Measurements from ENCODE around the gene YBEY. TPM values are rescaled to one million over a fixed set of nuclear protein-coding genes. Genes with fewer than 3 reads are reported as not detected.

Gene YBEY
- total RNA-seq, 1 experiment from 2014 or later, result 18.8 TPM

DNA sequence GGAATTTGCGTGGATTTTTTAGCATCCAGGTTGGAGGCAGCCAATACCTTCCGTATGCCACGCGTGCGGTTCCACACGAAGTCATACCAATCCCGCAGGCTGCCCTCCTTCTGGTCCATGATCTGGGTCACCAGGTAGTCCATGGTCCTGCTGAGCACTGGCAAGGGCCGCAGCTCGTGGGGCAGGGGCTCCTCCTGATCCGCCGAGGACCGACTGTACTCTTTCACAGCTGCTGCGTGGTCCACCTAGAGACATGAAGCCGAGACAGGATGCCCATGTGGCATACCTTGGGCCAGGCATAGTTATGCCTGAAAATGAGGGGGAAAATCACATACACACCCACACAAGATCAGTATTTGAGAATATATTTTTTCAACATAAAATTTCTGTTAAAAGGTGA lies 12.8 kb upstream of the YBEY start:
- no peak overlapping the region for H3K27ac ChIP-seq (ENCODE audit: low read depth, low read length, poor library complexity, severe bottlenecking)
- ChIA-PET POLR2A (ENCODE audit: low non-redundant PET) (no interaction called here), CTCF (interaction anchor here (0.6 kb wide), 1 partner anchor 151 kb away, joined by 3 read pairs; no protein-coding TSS in a partner anchor)
- H3K27me3 ChIP-seq (replicated peaks; ENCODE audit: insufficient read depth, low read depth, low read length, poor library complexity), result no peaks in the 10 kb centered on the region
- H3K36me3 ChIP-seq (ENCODE audit: insufficient read depth, low read length, poor library complexity, severe bottlenecking), result peaks cover 89% of the 10 kb centered on the region
- TF ChIP-seq EZH2 (IDR thresholded peaks at IDR 0.05; ENCODE audit: borderline replicate concordance, low read depth, low read length, poor library complexity, severe bottlenecking), result no peak
- TF ChIP-seq, protein P1, sequence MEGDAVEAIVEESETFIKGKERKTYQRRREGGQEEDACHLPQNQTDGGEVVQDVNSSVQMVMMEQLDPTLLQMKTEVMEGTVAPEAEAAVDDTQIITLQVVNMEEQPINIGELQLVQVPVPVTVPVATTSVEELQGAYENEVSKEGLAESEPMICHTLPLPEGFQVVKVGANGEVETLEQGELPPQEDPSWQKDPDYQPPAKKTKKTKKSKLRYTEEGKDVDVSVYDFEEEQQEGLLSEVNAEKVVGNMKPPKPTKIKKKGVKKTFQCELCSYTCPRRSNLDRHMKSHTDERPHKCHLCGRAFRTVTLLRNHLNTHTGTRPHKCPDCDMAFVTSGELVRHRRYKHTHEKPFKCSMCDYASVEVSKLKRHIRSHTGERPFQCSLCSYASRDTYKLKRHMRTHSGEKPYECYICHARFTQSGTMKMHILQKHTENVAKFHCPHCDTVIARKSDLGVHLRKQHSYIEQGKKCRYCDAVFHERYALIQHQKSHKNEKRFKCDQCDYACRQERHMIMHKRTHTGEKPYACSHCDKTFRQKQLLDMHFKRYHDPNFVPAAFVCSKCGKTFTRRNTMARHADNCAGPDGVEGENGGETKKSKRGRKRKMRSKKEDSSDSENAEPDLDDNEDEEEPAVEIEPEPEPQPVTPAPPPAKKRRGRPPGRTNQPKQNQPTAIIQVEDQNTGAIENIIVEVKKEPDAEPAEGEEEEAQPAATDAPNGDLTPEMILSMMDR (conservative IDR thresholded peaks at IDR 0.05; ENCODE audit: low read depth, low read length), result no peak
- H3K4me1 ChIP-seq (ENCODE audit: insufficient read depth, low read length, poor library complexity, severe bottlenecking), result no peaks in the 10 kb centered on the region
- no peaks in the 10 kb centered on the region for H3K9me3 ChIP-seq (ENCODE audit: low read depth, low read length, poor library complexity, severe bottlenecking)
- no peak for DNase-seq (ENCODE audit: low spot score)
- BruUV-seq (replicated peaks), result no TSS peak
- no peak overlapping the region for H3K4me3 ChIP-seq (ENCODE audit: low read depth, low read length, poor library complexity, severe bottlenecking)
- intact Hi-C loops (cut with micrococcal nuclease; ENCODE audit: unreplicated experiment), result no loop called here

DNA sequence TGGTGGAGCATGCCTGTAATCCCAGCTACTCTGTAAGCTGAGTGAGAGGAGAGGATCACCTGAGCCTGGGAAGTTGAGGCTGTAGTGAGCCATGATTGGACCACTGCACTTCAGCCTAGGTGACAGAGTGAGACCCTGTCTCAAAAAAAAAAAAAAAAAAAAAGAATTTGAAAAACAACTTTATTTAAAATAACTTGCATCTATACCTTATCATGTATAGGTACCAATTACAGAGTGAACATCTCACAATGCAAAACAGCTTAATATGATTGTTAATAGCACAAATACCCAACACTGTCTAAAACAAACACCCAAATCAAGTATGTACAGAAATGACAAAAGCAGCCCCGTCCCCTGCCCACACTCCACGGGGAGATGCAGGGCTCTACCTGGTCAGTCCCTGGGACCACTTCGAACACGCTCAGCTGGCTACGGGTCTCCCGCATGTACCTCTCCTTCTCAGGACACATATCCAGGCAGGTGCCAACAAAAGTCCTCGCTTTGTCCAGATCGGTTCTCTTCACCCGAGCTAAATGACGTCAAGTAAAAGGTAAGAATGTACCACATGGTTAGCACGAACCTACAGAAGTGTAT lies 11.2 kb upstream of the YBEY start:
- CTCF ChIA-PET, result no interaction called here
- intact Hi-C loops (cut with micrococcal nuclease; ENCODE audit: unreplicated experiment), result no loop called here
- Histone ChIP-seq H3K27me3 (replicated peaks; ENCODE audit: insufficient read depth, low read depth, low read length, poor library complexity) (no peaks in the 10 kb centered on the region), H3K27ac (ENCODE audit: low read depth, low read length, poor library complexity, severe bottlenecking) (no peak overlapping the region), H3K36me3 (ENCODE audit: insufficient read depth, low read length, poor library complexity, severe bottlenecking) (peaks cover 91% of the 10 kb centered on the region), H3K4me1 (ENCODE audit: insufficient read depth, low read length, poor library complexity, severe bottlenecking) (no peaks in the 10 kb centered on the region), H3K4me3 (ENCODE audit: low read depth, low read length, poor library complexity, severe bottlenecking) (no peak overlapping the region), H3K9me3 (ENCODE audit: low read depth, low read length, poor library complexity, severe bottlenecking) (no peaks in the 10 kb centered on the region)
- DNase-seq (ENCODE audit: low spot score), result no peak
- POLR2A ChIA-PET (ENCODE audit: low non-redundant PET), result interaction anchor here (0.6 kb wide), 1 partner anchor 29 kb away, joined by 5 read pairs; no protein-coding TSS in a partner anchor
- TF ChIP-seq, protein P1 (conservative IDR thresholded peaks at IDR 0.05; ENCODE audit: low read depth, low read length), result no peak
- TF ChIP-seq EZH2 (IDR thresholded peaks at IDR 0.05; ENCODE audit: borderline replicate concordance, low read depth, low read length, poor library complexity, severe bottlenecking), result no peak
- BruUV-seq (replicated peaks), result no TSS peak

DNA sequence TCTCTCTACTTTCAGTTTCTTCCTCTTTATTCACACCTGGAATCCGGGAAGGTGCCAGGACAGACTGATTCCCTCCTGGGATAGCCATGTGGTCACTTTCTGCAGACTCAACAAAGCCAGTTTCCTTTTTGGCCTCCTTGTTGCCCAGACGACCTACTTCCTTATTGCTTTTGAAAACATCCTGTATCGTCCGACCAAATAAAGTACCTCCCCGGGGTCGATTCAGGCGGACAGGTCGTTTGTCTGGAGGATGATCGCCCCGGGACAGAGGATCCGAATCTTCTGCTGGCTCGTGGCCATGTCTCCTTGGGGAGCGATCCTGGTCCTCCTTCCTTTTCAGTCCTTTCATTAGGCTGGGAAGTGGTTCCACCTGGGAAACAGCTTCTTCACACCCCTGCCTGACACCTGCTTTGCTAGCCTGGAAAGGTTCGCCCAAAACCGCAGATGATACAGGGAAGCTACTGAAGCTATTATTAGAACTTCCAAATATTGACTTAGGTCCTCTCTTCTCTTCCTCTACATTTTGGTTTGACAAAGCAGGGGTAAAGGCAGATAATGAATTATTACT lies 2.0 kb upstream of the YBEY start:
- ChIA-PET CTCF (interaction anchor here (0.9 kb wide), 1 partner anchor 24 kb away, joined by 5 read pairs; no protein-coding TSS in a partner anchor), POLR2A (ENCODE audit: low non-redundant PET) (no interaction called here)
- H3K4me1 ChIP-seq (ENCODE audit: insufficient read depth, low read length, poor library complexity, severe bottlenecking), result peaks cover 41% of the 10 kb centered on the region
- H3K9me3 ChIP-seq (ENCODE audit: low read depth, low read length, poor library complexity, severe bottlenecking), result no peaks in the 10 kb centered on the region
- intact Hi-C loops (cut with micrococcal nuclease; ENCODE audit: unreplicated experiment), result no loop called here
- TF ChIP-seq EZH2 (IDR thresholded peaks at IDR 0.05; ENCODE audit: borderline replicate concordance, low read depth, low read length, poor library complexity, severe bottlenecking), result no peak
- TF ChIP-seq, protein P1 (conservative IDR thresholded peaks at IDR 0.05; ENCODE audit: low read depth, low read length), result no peak
- DNase-seq (ENCODE audit: low spot score), result no peak
- peaks cover 41% of the 10 kb centered on the region for H3K36me3 ChIP-seq (ENCODE audit: insufficient read depth, low read length, poor library complexity, severe bottlenecking)
- BruUV-seq (replicated peaks), result no TSS peak
- H3K4me3 ChIP-seq (ENCODE audit: low read depth, low read length, poor library complexity, severe bottlenecking), result peak overlapping the region; percentile 97
- H3K27me3 ChIP-seq (replicated peaks; ENCODE audit: insufficient read depth, low read depth, low read length, poor library complexity), result no peaks in the 10 kb centered on the region
- no peak overlapping the region for H3K27ac ChIP-seq (ENCODE audit: low read depth, low read length, poor library complexity, severe bottlenecking)
